Measurements from ENCODE around the gene VENTX.

GRCh38 chr10:133221331-133221730 is 16.3 kb upstream of the VENTX start:
- no peak for TF ChIP-seq RARB (CRISPR knock-in tag; IDR thresholded peaks at IDR 0.05)
- no peak for TF ChIP-seq PATZ1 (CRISPR knock-in tag; IDR thresholded peaks at IDR 0.05; ENCODE audit: borderline replicate concordance)
- no peak for TF ChIP-seq ZFP3 (CRISPR knock-in tag; IDR thresholded peaks at IDR 0.05)
- TF ChIP-seq GLIS3 (CRISPR knock-in tag; IDR thresholded peaks at IDR 0.05): no peak
- no peak for TF ChIP-seq ESRRG (CRISPR knock-in tag; IDR thresholded peaks at IDR 0.05)
- no peak for TF ChIP-seq OSR1 (CRISPR knock-in tag; IDR thresholded peaks at IDR 0.05)
- TF ChIP-seq TOX (CRISPR knock-in tag; IDR thresholded peaks at IDR 0.05; ENCODE audit: borderline replicate concordance): no peak
- no peak for TF ChIP-seq ISL1 (CRISPR knock-in tag; IDR thresholded peaks at IDR 0.05)
- TF ChIP-seq ZFP30 (CRISPR knock-in tag; IDR thresholded peaks at IDR 0.05): no peak
- no peak for TF ChIP-seq ARNTL (CRISPR knock-in tag; IDR thresholded peaks at IDR 0.05; ENCODE audit: borderline replicate concordance, low read depth)
- TF ChIP-seq ZC3H10 (CRISPR knock-in tag; IDR thresholded peaks at IDR 0.05): no peak
- no peak for TF ChIP-seq PPARA (CRISPR knock-in tag; IDR thresholded peaks at IDR 0.05; ENCODE audit: borderline replicate concordance)
- no peak for TF ChIP-seq TCF4 (CRISPR knock-in tag; IDR thresholded peaks at IDR 0.05; ENCODE audit: borderline replicate concordance)
- TF ChIP-seq ZNF70 (CRISPR knock-in tag; IDR thresholded peaks at IDR 0.05): no peak

All from SK-N-SH treated with all-trans-retinoic acid at 6 μM for 48 hours (cell line).